SK-N-SH treated with all-trans-retinoic acid at 6 μM for 48 hours (cell line): ENCODE results near the gene PLA2G10.

Source experiments
- ARNTL ChIP-seq: fragments of 450-650 bp; formaldehyde crosslinking; IDR thresholded peaks from 2 replicates; pipeline ENCODE4 v1.5.0; 2020; ENCODE audit warnings: low read depth, mild to moderate bottlenecking, moderate library complexity, borderline replicate concordance
- CREB5 ChIP-seq: fragments of 250-450 bp; sonication (Bioruptor Pico); IDR thresholded peaks from 2 replicates; pipeline ENCODE4 v1.5.1; 2020; ENCODE audit warnings: low read depth, mild to moderate bottlenecking, moderate library complexity
- PATZ1 ChIP-seq: fragments of 250-450 bp; sonication (Bioruptor Pico); IDR thresholded peaks from 2 replicates; pipeline ENCODE4 v1.8.0; 2020; ENCODE audit warnings: mild to moderate bottlenecking, moderate library complexity, borderline replicate concordance
- POU6F1 ChIP-seq: fragments of 250-450 bp; sonication (Bioruptor Pico); IDR thresholded peaks from 2 replicates; pipeline ENCODE4 v1.8.0; 2021; ENCODE audit warnings: low read depth, mild to moderate bottlenecking, moderate library complexity, borderline replicate concordance
- RARB ChIP-seq: fragments of 250-450 bp; sonication (Bioruptor Pico); IDR thresholded peaks from 2 replicates; pipeline ENCODE4 v1.8.0; 2021; ENCODE audit warnings: mild to moderate bottlenecking, moderate library complexity
- TSHZ2 ChIP-seq: fragments of 250-450 bp; sonication (Bioruptor Pico); IDR thresholded peaks from 2 replicates; pipeline ENCODE4 v1.5.0; 2020; ENCODE audit warnings: mild to moderate bottlenecking, moderate library complexity
- ZFP3 ChIP-seq: fragments of 250-450 bp; sonication (Bioruptor Pico); IDR thresholded peaks from 2 replicates; pipeline ENCODE4 v1.5.0; 2020; ENCODE audit warnings: mild to moderate bottlenecking, moderate library complexity
- ZNF565 ChIP-seq: fragments of 450-650 bp; formaldehyde crosslinking; conservative IDR thresholded peaks from 2 replicates; pipeline ENCODE4 v1.5.0; 2020; ENCODE audit warnings: low read depth, mild to moderate bottlenecking, moderate library complexity
- ZNF8 ChIP-seq: fragments of 450-650 bp; formaldehyde crosslinking; IDR thresholded peaks from 2 replicates; pipeline ENCODE4 v1.5.0; 2020; ENCODE audit warnings: mild to moderate bottlenecking, moderate library complexity

GRCh38 chr16:14628806-14629611 is 65.1 kb downstream of the PLA2G10 start:
- TF ChIP-seq ZNF565 (CRISPR knock-in tag): no peak
- TF ChIP-seq RARB (CRISPR knock-in tag): no peak
- TF ChIP-seq ZFP3 (CRISPR knock-in tag): no peak
- no peak for TF ChIP-seq POU6F1 (CRISPR knock-in tag)
- no peak for TF ChIP-seq ARNTL (CRISPR knock-in tag)
- no peak for TF ChIP-seq PATZ1 (CRISPR knock-in tag)
- TF ChIP-seq CREB5: no peak
- TF ChIP-seq ZNF8: no peak
- TF ChIP-seq TSHZ2 (CRISPR knock-in tag): no peak
